ENCODE results near the gene RPL36AL.
A peak's percentile ranks its signal among the peaks of the same experiment; 100 is the strongest.
"Not testable (repeated sequence)": the region's sequence is repeated elsewhere in the genome, so short reads cannot be mapped to it uniquely, and the experiment has no call there.

Gene RPL36AL

GRCh38 chr14:49585803-49586672 lies 34.4 kb downstream of the RPL36AL start, which contains the start of gene RPS29:
TSS of gene RPS29 (minus strand) at chr14:49586380. CDS start at chr14:49586346, 34 bp downstream.
- Histone ChIP-seq H2AFZ (ENCODE audit: low read depth, low read length) (no peak within 1 kb of the TSS), H3K23ac (ENCODE audit: low read length in 2 of 2) (no peak within 1 kb of the TSS), H4K8ac (ENCODE audit: low read length) (peak within 1 kb of the TSS; percentile 45), H3K4me3 (ENCODE audit: insufficient read depth in 1 of 2, low read depth in 1 of 2, low read length in 2 of 2) (peak within 1 kb of the TSS; percentile 72 to 89), H3K9me3 (ENCODE audit: control insufficient read depth, low read length) (no peaks in the 10 kb centered on the region), H3K14ac (ENCODE audit: low read length in 2 of 2) (peak within 1 kb of the TSS in 1 of 2 experiments; percentile 76), H4K91ac (ENCODE audit: low read length) (peak within 1 kb of the TSS; percentile 80), H3K27ac (ENCODE audit: low read length, poor library complexity, severe bottlenecking) (peak within 1 kb of the TSS; percentile 75), H3K4me2 (ENCODE audit: low read length, poor library complexity, severe bottlenecking) (peak within 1 kb of the TSS; percentile 62), H2AK5ac (ENCODE audit: low read length, severe bottlenecking) (no peak within 1 kb of the TSS), H3K27me3 (ENCODE audit: control insufficient read depth in 1 of 2, insufficient read depth in 1 of 2, low read length in 2 of 2) (no peaks in the 10 kb centered on the region), H3K79me1 (replicated peaks; ENCODE audit: low read length, poor library complexity, severe bottlenecking) (no peaks in the 10 kb centered on the region), H3K9ac (ENCODE audit: low read length) (peak within 1 kb of the TSS; percentile 96), H3K36me3 (ENCODE audit: control insufficient read depth in 1 of 2, insufficient read depth in 2 of 2, low read depth in 1 of 2, low read length in 2 of 2) (peaks cover 13 to 35% of the 10 kb centered on the region in 2 experiments), H2BK5ac (ENCODE audit: low read depth, low read length, poor library complexity, severe bottlenecking) (no peak within 1 kb of the TSS), H3K18ac (ENCODE audit: low read depth in 1 of 2, low read length in 2 of 2) (peak within 1 kb of the TSS; percentile 58 to 90), H3K4ac (ENCODE audit: low read depth in 1 of 2, low read length in 2 of 2) (peak within 1 kb of the TSS; percentile 64 to 79), H2BK12ac (ENCODE audit: low read length in 2 of 2) (no peak within 1 kb of the TSS), H2BK120ac (ENCODE audit: low read depth, low read length) (no peak within 1 kb of the TSS), H3K4me1 (ENCODE audit: control insufficient read depth, insufficient read depth, low read depth, low read length) (peaks cover 8% of the 10 kb centered on the region), H2BK15ac (ENCODE audit: low read depth, poor library complexity, severe bottlenecking) (peak within 1 kb of the TSS; percentile 82)
- peak; percentile 99 for DNase-seq
- under 1% methylated on average over 43 of the region's 55 CpGs for WGBS

- H3K23ac ChIP-seq (ENCODE audit: low read length in 2 of 2); H3K27ac ChIP-seq (ENCODE audit: low read length, poor library complexity, severe bottlenecking); H2AFZ ChIP-seq (ENCODE audit: low read depth, low read length); H2BK120ac ChIP-seq (ENCODE audit: low read depth, low read length); H3K4ac ChIP-seq (ENCODE audit: low read depth in 1 of 2, low read length in 2 of 2); H2BK5ac ChIP-seq (ENCODE audit: low read depth, low read length, poor library complexity, severe bottlenecking); H2BK15ac ChIP-seq (ENCODE audit: low read depth, poor library complexity, severe bottlenecking); H3K4me1 ChIP-seq (ENCODE audit: control insufficient read depth, insufficient read depth, low read depth, low read length); H4K91ac ChIP-seq (ENCODE audit: low read length); H2AK5ac ChIP-seq (ENCODE audit: low read length, severe bottlenecking); H3K14ac ChIP-seq (ENCODE audit: low read length in 2 of 2); H3K79me1 ChIP-seq (replicated peaks; ENCODE audit: low read length, poor library complexity, severe bottlenecking); H3K27me3 ChIP-seq (ENCODE audit: control insufficient read depth in 1 of 2, insufficient read depth in 1 of 2, low read length in 2 of 2); H4K8ac ChIP-seq (ENCODE audit: low read length); H3K9me3 ChIP-seq (ENCODE audit: control insufficient read depth, low read length); H2BK12ac ChIP-seq (ENCODE audit: low read length in 2 of 2): not testable (repeated sequence)
- Histone ChIP-seq H3K4me3 (ENCODE audit: insufficient read depth in 1 of 2, low read depth in 1 of 2, low read length in 2 of 2) (peak overlapping the region; percentile 72 to 89), H3K18ac (ENCODE audit: low read depth in 1 of 2, low read length in 2 of 2) (peak overlapping the region in 1 of 2 experiments; percentile 50), H3K9ac (ENCODE audit: low read length) (peak overlapping the region; percentile 96), H3K36me3 (ENCODE audit: control insufficient read depth in 1 of 2, insufficient read depth in 2 of 2, low read depth in 1 of 2, low read length in 2 of 2) (peaks cover 13 to 35% of the 10 kb centered on the region in 2 experiments), H3K4me2 (ENCODE audit: low read length, poor library complexity, severe bottlenecking) (peak overlapping the region; percentile 62)
- 2% methylated on average over 28 of the region's 32 CpGs for WGBS
- peak; percentile 18 for DNase-seq
These were observed 35.3 kb downstream of the RPL36AL start for GRCh38 chr14:49584981-49585640.

- DNase-seq = no peak
- H3K36me3 ChIP-seq (ENCODE audit: control insufficient read depth in 1 of 2, insufficient read depth in 2 of 2, low read depth in 1 of 2, low read length in 2 of 2) = peaks cover 13 to 35% of the 10 kb centered on the region in 2 experiments
- no peak overlapping the region for H3K14ac ChIP-seq (ENCODE audit: low read length in 2 of 2)
- H3K9ac ChIP-seq (ENCODE audit: low read length) = peak overlapping the region; percentile 96
- H2AK5ac ChIP-seq (ENCODE audit: low read length, severe bottlenecking) = no peak overlapping the region
- no peak overlapping the region for H3K18ac ChIP-seq (ENCODE audit: low read depth in 1 of 2, low read length in 2 of 2)
- WGBS = 87% methylated on average over 11 of the region's 11 CpGs
- H2BK120ac ChIP-seq (ENCODE audit: low read depth, low read length) = no peak overlapping the region
- H3K27me3 ChIP-seq (ENCODE audit: control insufficient read depth in 1 of 2, insufficient read depth in 1 of 2, low read length in 2 of 2) = no peaks in the 10 kb centered on the region
- H4K91ac ChIP-seq (ENCODE audit: low read length) = no peak overlapping the region
- H4K8ac ChIP-seq (ENCODE audit: low read length) = peak overlapping the region; percentile 24
- H3K4me1 ChIP-seq (ENCODE audit: control insufficient read depth, insufficient read depth, low read depth, low read length) = peaks cover 8% of the 10 kb centered on the region
- H3K4me2 ChIP-seq (ENCODE audit: low read length, poor library complexity, severe bottlenecking) = peak overlapping the region; percentile 60
- H2BK5ac ChIP-seq (ENCODE audit: low read depth, low read length, poor library complexity, severe bottlenecking) = no peak overlapping the region
- H3K23ac ChIP-seq (ENCODE audit: low read length in 2 of 2) = no peak overlapping the region
- peaks cover 2% of the 10 kb centered on the region for H3K79me1 ChIP-seq (replicated peaks; ENCODE audit: low read length, poor library complexity, severe bottlenecking)
- no peak overlapping the region for H3K27ac ChIP-seq (ENCODE audit: low read length, poor library complexity, severe bottlenecking)
- H3K4me3 ChIP-seq (ENCODE audit: insufficient read depth in 1 of 2, low read depth in 1 of 2, low read length in 2 of 2) = peak overlapping the region in 1 of 2 experiments; percentile 89
- no peaks in the 10 kb centered on the region for H3K9me3 ChIP-seq (ENCODE audit: control insufficient read depth, low read length)
- H2BK15ac ChIP-seq (ENCODE audit: low read depth, poor library complexity, severe bottlenecking) = no peak overlapping the region
- no peak overlapping the region for H3K4ac ChIP-seq (ENCODE audit: low read depth in 1 of 2, low read length in 2 of 2)
- no peak overlapping the region for H2AFZ ChIP-seq (ENCODE audit: low read depth, low read length)
- no peak overlapping the region for H2BK12ac ChIP-seq (ENCODE audit: low read length in 2 of 2)
These were observed 36.4 kb downstream of the RPL36AL start for GRCh38 chr14:49584058-49584457.

GRCh38 chr14:49583629-49584028 lies 36.8 kb downstream of the RPL36AL start:
- H3K23ac ChIP-seq (ENCODE audit: low read length in 2 of 2) = no peak overlapping the region
- H2BK15ac ChIP-seq (ENCODE audit: low read depth, poor library complexity, severe bottlenecking) = no peak overlapping the region
- H4K8ac ChIP-seq (ENCODE audit: low read length) = no peak overlapping the region
- no peaks in the 10 kb centered on the region for H3K9me3 ChIP-seq (ENCODE audit: control insufficient read depth, low read length)
- H2AFZ ChIP-seq (ENCODE audit: low read depth, low read length) = no peak overlapping the region
- H3K4me3 ChIP-seq (ENCODE audit: insufficient read depth in 1 of 2, low read depth in 1 of 2, low read length in 2 of 2) = peak overlapping the region in 1 of 2 experiments; percentile 89
- H2BK12ac ChIP-seq (ENCODE audit: low read length in 2 of 2) = no peak overlapping the region
- H2BK5ac ChIP-seq (ENCODE audit: low read depth, low read length, poor library complexity, severe bottlenecking) = no peak overlapping the region
- peaks cover 13 to 35% of the 10 kb centered on the region in 2 experiments for H3K36me3 ChIP-seq (ENCODE audit: control insufficient read depth in 1 of 2, insufficient read depth in 2 of 2, low read depth in 1 of 2, low read length in 2 of 2)
- DNase-seq = peak; percentile 42
- WGBS = 91% methylated on average over 5 of the region's 6 CpGs
- no peak overlapping the region for H3K18ac ChIP-seq (ENCODE audit: low read depth in 1 of 2, low read length in 2 of 2)
- H3K9ac ChIP-seq (ENCODE audit: low read length) = peak overlapping the region; percentile 96
- no peaks in the 10 kb centered on the region for H3K27me3 ChIP-seq (ENCODE audit: control insufficient read depth in 1 of 2, insufficient read depth in 1 of 2, low read length in 2 of 2)
- H3K4me1 ChIP-seq (ENCODE audit: control insufficient read depth, insufficient read depth, low read depth, low read length) = peaks cover 8% of the 10 kb centered on the region
- H2BK120ac ChIP-seq (ENCODE audit: low read depth, low read length) = no peak overlapping the region
- no peak overlapping the region for H3K4ac ChIP-seq (ENCODE audit: low read depth in 1 of 2, low read length in 2 of 2)
- no peak overlapping the region for H3K14ac ChIP-seq (ENCODE audit: low read length in 2 of 2)
- no peak overlapping the region for H4K91ac ChIP-seq (ENCODE audit: low read length)
- peak overlapping the region; percentile 60 for H3K4me2 ChIP-seq (ENCODE audit: low read length, poor library complexity, severe bottlenecking)
- H3K79me1 ChIP-seq (replicated peaks; ENCODE audit: low read length, poor library complexity, severe bottlenecking) = peaks cover 4% of the 10 kb centered on the region
- H3K27ac ChIP-seq (ENCODE audit: low read length, poor library complexity, severe bottlenecking) = no peak overlapping the region
- H2AK5ac ChIP-seq (ENCODE audit: low read length, severe bottlenecking) = no peak overlapping the region
